HepG2 (cell line): ENCODE measurements around the gene IWS1. TPM values are rescaled to one million over a fixed set of nuclear protein-coding genes. Genes with fewer than 3 reads are reported as not detected.
A peak's percentile ranks its signal among the peaks of the same experiment; 100 is the strongest.

Source experiments
- ARID2 ChIP-seq: sonication (generic); formaldehyde crosslinking; IDR thresholded peaks from 2 replicates; pipeline ENCODE4 v1.8.1; 2022; ENCODE audit warnings: mild to moderate bottlenecking, missing genetic modification reagents, borderline replicate concordance
- KDM5B ChIP-seq: sonication (generic); formaldehyde crosslinking; IDR thresholded peaks from 2 replicates; pipeline ENCODE4 v1.4.0; 2020; ENCODE audit warnings: missing genetic modification reagents, mild to moderate bottlenecking, borderline replicate concordance
- LCORL ChIP-seq, 2 experiments: fragments of 450-650 bp in 1 of 2; sonication (generic) in 1 of 2; formaldehyde crosslinking in 1 of 2; IDR thresholded peaks; 2 replicates each; pipeline versions ENCODE4 v1.5.0 to v1.6.1; 2017 to 2020; ENCODE audit warnings: antibody characterized with exemption in 1 of 2, missing genetic modification reagents in 1 of 2
- SMYD3 ChIP-seq: sonication (generic); formaldehyde crosslinking; IDR thresholded peaks from 2 replicates; pipeline ENCODE4 v1.8.1; 2023; ENCODE audit warnings: mild to moderate bottlenecking, missing genetic modification reagents
- SRF ChIP-seq: IDR thresholded peaks from 2 replicates; pipeline ENCODE4 v1.6.1; 2011; ENCODE audit warnings: mild to moderate bottlenecking, low read depth, low read length, moderate library complexity
- ZBTB20 ChIP-seq: sonication (generic); formaldehyde crosslinking; IDR thresholded peaks from 2 replicates; pipeline ENCODE4 v1.8.1; 2023; ENCODE audit warnings: missing genetic modification reagents, low read depth, mild to moderate bottlenecking, borderline replicate concordance
- ZNF256 ChIP-seq: sonication (generic); formaldehyde crosslinking; conservative IDR thresholded peaks from 2 replicates; pipeline ENCODE4 v1.4.0; 2020; ENCODE audit warnings: missing genetic modification reagents
- ZNF350 ChIP-seq: sonication (generic); formaldehyde crosslinking; IDR thresholded peaks from 2 replicates; pipeline ENCODE4 v1.4.0; 2020; ENCODE audit warnings: mild to moderate bottlenecking, low read depth, missing genetic modification reagents, borderline replicate concordance
- ZNF383 ChIP-seq: sonication (generic); formaldehyde crosslinking; IDR thresholded peaks from 2 replicates; pipeline ENCODE4 v1.4.0; 2020; ENCODE audit warnings: missing genetic modification reagents, mild to moderate bottlenecking, borderline replicate concordance
- ZNF484 ChIP-seq: sonication (generic); formaldehyde crosslinking; IDR thresholded peaks from 2 replicates; pipeline ENCODE4 v1.5.1; 2020; ENCODE audit warnings: mild to moderate bottlenecking, low read depth, missing genetic modification reagents, borderline replicate concordance
- ZNF678 ChIP-seq: sonication (generic); formaldehyde crosslinking; IDR thresholded peaks from 2 replicates; pipeline ENCODE4 v1.4.0; 2020; ENCODE audit warnings: mild to moderate bottlenecking, missing genetic modification reagents
- ZNF788 ChIP-seq: sonication (generic); formaldehyde crosslinking; IDR thresholded peaks from 2 replicates; pipeline ENCODE4 v1.5.0; 2020; ENCODE audit warnings: mild to moderate bottlenecking, missing genetic modification reagents, borderline replicate concordance
- polyA plus RNA-seq, 8 experiments: library from polyadenylated mRNA; depleted of rRNA in 3 of 8; stranded (reverse) in 7 of 8; unstranded in 1 of 8; fragments of >200 nt; fragmentation: Illumina TruSeq in 4 of 8; extraction: Trizol in 4 of 8; gene quantifications; 2 replicates each; pipeline versions ENCODE4 v1.2.1 to v1.2.3, GENCODE V29; 2011 to 2016; ENCODE audit warnings: low read depth in 4 of 8, missing spikeins in 1 of 8, mixed read lengths in 1 of 8; ENCODE audit not compliant: insufficient read depth in 1 of 8
- total RNA-seq, 5 experiments: library from RNA; depleted of rRNA; stranded (reverse); fragments of >200 nt; fragmentation: Illumina TruSeq; extraction: Trizol; gene quantifications; 2 replicates each; pipeline ENCODE4 v1.2.3, GENCODE V29; 2016; ENCODE audit warnings: low read depth in 1 of 5
- TF ChIP-seq, protein P1 (sequence below): IDR thresholded peaks from 2 replicates; pipeline ENCODE4 v1.6.1; 2016; ENCODE audit warnings: low read depth, missing genetic modification reagents, missing compliant biosample characterization
- TF ChIP-seq, protein P2 (sequence below): sonication (generic); formaldehyde crosslinking; IDR thresholded peaks from 2 replicates; pipeline ENCODE4 v1.5.0; 2020; ENCODE audit warnings: mild to moderate bottlenecking, missing genetic modification reagents, moderate library complexity
- TF ChIP-seq, protein P3 (sequence below): sonication (generic); formaldehyde crosslinking; IDR thresholded peaks from 2 replicates; pipeline ENCODE4 v1.4.0; 2020; ENCODE audit warnings: mild to moderate bottlenecking, missing genetic modification reagents
- TF ChIP-seq, protein P4 (sequence below): sonication (generic); formaldehyde crosslinking; IDR thresholded peaks from 2 replicates; pipeline ENCODE4 v1.4.0; 2020; ENCODE audit warnings: missing genetic modification reagents, borderline replicate concordance
- TF ChIP-seq, protein P5 (sequence below): IDR thresholded peaks from 2 replicates; pipeline ENCODE4 v1.6.1; 2016; ENCODE audit warnings: missing genetic modification reagents, missing compliant biosample characterization

The IWS1 gene
- total and polyA plus RNA-seq, 2 of the 13 experiments (the other 11 are each of a cell fraction or from before 2014, with no cell fraction given): 28.9 to 62.3 TPM

DNA sequence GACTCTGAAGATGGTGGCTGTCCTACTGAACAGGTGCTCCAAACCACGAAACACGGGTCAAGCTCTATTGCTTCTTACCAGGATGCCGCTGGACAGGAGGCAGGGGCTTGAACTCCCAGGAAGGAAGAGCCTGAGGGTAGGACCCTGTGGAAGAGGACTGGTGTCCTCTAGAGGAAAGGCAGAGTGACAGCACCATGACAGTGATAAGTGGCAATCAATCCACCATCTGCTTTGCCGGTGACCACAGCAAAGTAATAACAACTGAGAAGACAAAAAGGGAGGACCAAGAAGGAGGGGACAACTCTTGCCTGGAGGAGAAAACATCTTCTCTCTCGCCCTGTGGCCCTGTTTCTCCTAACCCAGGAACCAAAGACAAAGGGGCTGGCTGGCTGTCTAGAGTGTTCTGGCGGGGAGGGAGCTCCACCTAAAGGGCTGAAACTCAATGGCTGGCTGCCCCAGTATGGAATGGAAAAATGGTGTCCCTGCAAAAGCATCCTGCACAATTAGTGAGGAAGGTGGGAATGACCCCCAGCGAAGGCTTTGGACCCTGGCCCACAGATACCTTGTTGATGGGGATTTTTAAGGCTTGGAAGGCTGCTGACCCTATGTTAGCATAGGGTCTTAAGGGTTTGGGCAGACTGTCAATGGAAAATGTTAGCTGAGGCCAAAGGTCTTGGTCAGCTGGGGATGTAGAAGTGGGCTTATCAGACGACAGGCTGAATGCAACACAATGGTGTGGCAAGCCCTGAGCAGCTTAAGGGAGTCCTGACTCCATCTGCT is 72.7 kb downstream of the IWS1 start (continued):
- TF ChIP-seq, protein P1, sequence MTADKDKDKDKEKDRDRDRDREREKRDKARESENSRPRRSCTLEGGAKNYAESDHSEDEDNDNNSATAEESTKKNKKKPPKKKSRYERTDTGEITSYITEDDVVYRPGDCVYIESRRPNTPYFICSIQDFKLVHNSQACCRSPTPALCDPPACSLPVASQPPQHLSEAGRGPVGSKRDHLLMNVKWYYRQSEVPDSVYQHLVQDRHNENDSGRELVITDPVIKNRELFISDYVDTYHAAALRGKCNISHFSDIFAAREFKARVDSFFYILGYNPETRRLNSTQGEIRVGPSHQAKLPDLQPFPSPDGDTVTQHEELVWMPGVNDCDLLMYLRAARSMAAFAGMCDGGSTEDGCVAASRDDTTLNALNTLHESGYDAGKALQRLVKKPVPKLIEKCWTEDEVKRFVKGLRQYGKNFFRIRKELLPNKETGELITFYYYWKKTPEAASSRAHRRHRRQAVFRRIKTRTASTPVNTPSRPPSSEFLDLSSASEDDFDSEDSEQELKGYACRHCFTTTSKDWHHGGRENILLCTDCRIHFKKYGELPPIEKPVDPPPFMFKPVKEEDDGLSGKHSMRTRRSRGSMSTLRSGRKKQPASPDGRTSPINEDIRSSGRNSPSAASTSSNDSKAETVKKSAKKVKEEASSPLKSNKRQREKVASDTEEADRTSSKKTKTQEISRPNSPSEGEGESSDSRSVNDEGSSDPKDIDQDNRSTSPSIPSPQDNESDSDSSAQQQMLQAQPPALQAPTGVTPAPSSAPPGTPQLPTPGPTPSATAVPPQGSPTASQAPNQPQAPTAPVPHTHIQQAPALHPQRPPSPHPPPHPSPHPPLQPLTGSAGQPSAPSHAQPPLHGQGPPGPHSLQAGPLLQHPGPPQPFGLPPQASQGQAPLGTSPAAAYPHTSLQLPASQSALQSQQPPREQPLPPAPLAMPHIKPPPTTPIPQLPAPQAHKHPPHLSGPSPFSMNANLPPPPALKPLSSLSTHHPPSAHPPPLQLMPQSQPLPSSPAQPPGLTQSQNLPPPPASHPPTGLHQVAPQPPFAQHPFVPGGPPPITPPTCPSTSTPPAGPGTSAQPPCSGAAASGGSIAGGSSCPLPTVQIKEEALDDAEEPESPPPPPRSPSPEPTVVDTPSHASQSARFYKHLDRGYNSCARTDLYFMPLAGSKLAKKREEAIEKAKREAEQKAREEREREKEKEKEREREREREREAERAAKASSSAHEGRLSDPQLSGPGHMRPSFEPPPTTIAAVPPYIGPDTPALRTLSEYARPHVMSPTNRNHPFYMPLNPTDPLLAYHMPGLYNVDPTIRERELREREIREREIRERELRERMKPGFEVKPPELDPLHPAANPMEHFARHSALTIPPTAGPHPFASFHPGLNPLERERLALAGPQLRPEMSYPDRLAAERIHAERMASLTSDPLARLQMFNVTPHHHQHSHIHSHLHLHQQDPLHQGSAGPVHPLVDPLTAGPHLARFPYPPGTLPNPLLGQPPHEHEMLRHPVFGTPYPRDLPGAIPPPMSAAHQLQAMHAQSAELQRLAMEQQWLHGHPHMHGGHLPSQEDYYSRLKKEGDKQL (CRISPR knock-in tag): no peak
- TF ChIP-seq SMYD3 (no peak), ZBTB20 (no peak), LCORL (IDR thresholded peaks at IDR 0.05) (no peak), LCORL (CRISPR knock-in tag; IDR thresholded peaks at IDR 0.05) (no peak), ZNF484 (CRISPR knock-in tag) (no peak), ZNF383 (CRISPR knock-in tag) (no peak), ZNF788 (CRISPR knock-in tag) (no peak; the same call in 1 of the 2 replicates), KDM5B (CRISPR knock-in tag) (peak; percentile 50; the same call in 1 of the 2 replicates), ZNF256 (CRISPR knock-in tag) (no peak), ARID2 (CRISPR knock-in tag) (no peak), ZNF350 (CRISPR knock-in tag) (peak; percentile 70; the same call in 1 of the 2 replicates), SRF (no peak), ZNF678 (CRISPR knock-in tag) (0 out of 2 replicates have a peak, but pooled peaks have one; percentile 65)
- TF ChIP-seq, protein P2, sequence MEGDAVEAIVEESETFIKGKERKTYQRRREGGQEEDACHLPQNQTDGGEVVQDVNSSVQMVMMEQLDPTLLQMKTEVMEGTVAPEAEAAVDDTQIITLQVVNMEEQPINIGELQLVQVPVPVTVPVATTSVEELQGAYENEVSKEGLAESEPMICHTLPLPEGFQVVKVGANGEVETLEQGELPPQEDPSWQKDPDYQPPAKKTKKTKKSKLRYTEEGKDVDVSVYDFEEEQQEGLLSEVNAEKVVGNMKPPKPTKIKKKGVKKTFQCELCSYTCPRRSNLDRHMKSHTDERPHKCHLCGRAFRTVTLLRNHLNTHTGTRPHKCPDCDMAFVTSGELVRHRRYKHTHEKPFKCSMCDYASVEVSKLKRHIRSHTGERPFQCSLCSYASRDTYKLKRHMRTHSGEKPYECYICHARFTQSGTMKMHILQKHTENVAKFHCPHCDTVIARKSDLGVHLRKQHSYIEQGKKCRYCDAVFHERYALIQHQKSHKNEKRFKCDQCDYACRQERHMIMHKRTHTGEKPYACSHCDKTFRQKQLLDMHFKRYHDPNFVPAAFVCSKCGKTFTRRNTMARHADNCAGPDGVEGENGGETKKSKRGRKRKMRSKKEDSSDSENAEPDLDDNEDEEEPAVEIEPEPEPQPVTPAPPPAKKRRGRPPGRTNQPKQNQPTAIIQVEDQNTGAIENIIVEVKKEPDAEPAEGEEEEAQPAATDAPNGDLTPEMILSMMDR: peak; percentile 94
- TF ChIP-seq, protein P3, sequence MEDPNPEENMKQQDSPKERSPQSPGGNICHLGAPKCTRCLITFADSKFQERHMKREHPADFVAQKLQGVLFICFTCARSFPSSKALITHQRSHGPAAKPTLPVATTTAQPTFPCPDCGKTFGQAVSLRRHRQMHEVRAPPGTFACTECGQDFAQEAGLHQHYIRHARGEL (CRISPR knock-in tag): no peak
- TF ChIP-seq, protein P4, sequence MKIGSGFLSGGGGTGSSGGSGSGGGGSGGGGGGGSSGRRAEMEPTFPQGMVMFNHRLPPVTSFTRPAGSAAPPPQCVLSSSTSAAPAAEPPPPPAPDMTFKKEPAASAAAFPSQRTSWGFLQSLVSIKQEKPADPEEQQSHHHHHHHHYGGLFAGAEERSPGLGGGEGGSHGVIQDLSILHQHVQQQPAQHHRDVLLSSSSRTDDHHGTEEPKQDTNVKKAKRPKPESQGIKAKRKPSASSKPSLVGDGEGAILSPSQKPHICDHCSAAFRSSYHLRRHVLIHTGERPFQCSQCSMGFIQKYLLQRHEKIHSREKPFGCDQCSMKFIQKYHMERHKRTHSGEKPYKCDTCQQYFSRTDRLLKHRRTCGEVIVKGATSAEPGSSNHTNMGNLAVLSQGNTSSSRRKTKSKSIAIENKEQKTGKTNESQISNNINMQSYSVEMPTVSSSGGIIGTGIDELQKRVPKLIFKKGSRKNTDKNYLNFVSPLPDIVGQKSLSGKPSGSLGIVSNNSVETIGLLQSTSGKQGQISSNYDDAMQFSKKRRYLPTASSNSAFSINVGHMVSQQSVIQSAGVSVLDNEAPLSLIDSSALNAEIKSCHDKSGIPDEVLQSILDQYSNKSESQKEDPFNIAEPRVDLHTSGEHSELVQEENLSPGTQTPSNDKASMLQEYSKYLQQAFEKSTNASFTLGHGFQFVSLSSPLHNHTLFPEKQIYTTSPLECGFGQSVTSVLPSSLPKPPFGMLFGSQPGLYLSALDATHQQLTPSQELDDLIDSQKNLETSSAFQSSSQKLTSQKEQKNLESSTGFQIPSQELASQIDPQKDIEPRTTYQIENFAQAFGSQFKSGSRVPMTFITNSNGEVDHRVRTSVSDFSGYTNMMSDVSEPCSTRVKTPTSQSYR: 0 out of 2 replicates have a peak, but pooled peaks have one; percentile 2
- TF ChIP-seq, protein P5, sequence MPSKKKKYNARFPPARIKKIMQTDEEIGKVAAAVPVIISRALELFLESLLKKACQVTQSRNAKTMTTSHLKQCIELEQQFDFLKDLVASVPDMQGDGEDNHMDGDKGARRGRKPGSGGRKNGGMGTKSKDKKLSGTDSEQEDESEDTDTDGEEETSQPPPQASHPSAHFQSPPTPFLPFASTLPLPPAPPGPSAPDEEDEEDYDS (CRISPR knock-in tag): no peak
